NCI-H748 (cell line): Measurements from ENCODE around the gene HSBP1L1.
A peak's percentile ranks its signal among the peaks of the same experiment; 100 is the strongest.

Experiments
- DNase-seq: peaks from one replicate; lab custom pipeline; 2025; ENCODE audit not compliant: unreplicated experiment; lab: John Stamatoyannopoulos, UW

HSBP1L1 gene

DNA sequence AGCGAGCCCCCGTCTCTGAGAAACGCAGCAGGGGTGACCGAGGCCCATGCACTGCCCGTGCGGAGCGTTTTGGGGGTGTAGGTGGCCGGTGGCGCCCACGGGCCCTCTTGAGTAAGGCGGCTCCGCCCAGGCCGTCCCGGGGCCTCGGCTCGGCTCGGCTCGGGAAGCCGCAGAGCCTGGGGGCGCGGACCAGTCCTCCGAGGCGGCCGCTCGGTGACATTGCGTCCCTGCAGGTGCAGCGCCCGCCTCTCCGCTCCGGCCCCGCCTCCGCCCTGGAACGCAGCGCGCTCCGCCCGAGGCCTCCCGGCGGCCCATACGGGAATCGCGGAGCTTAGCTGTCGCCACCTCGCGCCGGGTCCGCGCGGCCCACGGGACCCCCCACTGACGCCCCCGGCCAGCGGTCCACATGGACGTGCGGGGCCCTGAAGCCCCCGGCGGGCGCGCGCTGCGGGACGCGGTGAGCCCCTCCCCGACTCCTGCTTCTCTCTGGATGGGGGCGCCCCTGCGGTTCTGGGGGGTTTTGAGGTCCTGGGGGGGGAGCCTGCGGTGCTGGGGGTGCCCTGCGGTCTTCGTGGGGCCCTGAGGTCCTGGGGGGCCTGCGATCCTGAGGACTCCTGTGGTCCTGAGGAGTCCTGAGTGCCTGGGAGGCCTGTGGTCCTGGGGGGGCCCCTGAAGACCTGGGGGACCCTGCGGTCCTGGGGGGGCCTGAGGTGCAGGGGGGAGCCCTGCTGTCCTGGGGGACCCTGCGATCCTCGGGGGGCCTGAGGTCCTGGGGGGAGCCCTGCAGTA lies at the start of gene HSBP1L1:
HSBP1L1 (plus strand) TSS at position 314 of the 789 bp plus-strand sequence; CDS start at position 407, 93 bp downstream.
- DNase-seq = peak; percentile 75

DNA sequence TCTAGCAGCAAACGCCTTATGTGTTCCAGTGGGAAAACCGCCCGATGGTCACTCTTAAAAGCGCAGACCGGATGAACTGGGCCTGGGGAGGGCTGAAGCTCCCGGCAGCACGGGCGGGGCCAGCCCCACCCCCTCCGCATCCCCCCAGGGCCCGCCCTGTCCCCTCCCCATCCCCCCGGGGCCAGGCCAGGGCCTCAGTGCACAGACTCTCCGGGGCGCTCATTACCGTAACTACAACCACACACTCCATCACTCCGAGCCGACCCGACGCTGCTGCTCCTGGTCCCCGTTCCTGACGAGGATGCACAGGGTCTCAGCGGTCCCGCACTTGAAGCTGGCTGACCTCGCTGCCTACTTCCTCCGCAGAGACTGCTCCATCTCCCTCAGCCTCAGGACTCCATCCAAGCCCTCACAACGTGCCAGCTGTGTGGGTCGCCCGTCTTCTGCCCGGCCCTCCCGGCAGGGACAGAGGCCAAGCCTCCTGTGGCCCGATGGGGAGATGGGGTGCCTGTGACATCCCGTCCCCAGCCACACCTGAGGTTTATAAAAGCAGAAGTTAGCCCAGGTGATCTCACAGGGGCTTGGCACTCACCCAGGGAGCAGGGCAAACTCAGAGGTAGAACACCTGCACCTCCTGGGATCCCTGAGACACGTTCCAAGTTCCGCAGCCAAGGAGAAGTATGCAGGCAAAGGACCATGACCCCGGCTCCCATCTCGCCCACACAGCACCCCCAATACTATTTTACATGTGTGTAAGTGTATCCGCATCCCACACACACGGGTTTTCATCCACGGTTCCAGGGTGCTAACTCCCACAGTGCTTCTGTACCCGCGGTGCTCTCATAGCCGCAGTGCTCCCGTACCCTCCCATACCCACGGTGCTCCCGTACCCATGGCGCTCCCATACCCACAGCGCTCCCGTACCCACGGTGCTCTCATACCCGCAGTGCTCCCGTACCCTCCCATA lies 49.0 kb upstream of the HSBP1L1 start:
- DNase-seq = no peak

DNA sequence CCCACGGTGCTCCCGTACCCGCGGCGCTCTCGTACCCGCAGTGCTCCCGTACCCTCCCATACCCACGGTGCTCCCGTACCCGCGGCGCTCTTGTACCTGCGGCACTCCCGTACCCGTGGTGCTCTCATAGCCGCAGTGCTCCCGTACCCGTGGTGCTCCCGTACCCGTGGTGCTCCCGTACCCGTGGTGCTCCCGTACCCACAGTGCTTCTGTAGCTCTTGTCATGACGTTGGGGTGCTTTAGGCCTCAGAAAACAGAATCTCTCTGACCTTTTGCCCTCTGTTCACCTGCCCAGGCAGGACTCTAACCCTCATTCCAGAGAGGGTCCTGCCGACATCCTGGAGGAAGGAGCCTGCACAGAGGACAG lies 48.3 kb upstream of the HSBP1L1 start:
- DNase-seq = no peak

DNA sequence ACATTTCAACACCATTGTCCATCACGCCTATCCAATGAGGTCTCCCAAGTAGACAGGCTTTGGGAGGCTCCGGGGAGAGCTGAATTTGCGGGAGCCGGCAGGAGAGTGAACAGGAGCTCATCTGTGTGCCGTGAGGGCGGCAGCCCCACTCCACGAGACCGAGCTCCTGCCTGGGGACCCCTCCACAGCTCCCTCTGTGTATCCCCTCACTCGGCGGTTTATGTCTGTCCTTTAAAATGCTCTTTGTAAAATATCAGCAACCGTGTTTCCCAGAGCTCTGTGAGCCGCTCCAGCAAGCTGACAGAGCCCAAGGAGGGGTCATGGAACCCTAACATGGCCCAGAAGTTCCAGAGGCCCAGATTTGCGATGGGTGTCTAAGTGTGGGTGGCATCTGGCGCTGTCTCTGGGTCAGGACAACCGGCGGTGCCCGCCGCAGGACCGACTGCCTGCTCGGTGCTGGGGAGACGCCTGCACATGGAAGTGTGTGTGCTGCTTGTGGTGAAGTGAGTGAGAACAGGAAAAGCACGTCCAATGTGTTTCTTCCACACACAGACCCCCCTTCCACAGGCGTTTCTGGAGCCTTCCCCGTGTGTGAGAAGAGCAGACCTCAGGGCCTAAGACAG lies 47.8 kb upstream of the HSBP1L1 start:
- DNase-seq = no peak

DNA sequence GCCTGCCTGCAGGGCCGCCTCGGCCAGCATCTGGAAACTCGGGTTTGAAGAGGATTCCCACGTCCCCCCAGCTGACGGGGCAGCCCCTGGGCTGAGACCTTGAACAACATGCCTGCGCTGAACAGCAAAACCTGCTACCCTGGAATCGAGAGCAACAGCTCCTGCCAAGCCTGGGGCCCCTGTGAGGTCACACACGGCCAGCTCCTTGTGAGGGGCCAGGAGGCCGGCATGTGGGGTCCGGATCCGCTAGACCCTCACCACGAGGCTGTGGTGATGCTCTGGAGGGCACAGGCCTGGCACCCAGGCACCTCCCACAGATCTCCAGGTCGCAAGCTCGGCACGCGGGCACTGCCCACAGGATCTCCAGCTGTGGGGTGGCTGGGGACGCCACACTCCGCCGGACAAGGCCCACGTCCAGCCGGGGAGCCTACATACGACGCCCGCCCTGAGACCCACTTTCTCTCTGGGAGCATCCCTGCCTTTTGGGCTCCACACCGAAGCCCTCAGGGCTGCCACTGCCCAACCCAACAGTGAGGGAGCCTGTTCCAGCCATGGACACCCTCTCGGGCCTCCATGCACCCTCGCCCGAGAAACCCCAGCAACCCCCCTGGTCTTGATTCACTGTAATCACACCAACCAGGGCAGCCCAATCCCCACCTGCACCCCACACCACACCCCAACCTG lies 47.1 kb upstream of the HSBP1L1 start:
- no peak for DNase-seq

DNA sequence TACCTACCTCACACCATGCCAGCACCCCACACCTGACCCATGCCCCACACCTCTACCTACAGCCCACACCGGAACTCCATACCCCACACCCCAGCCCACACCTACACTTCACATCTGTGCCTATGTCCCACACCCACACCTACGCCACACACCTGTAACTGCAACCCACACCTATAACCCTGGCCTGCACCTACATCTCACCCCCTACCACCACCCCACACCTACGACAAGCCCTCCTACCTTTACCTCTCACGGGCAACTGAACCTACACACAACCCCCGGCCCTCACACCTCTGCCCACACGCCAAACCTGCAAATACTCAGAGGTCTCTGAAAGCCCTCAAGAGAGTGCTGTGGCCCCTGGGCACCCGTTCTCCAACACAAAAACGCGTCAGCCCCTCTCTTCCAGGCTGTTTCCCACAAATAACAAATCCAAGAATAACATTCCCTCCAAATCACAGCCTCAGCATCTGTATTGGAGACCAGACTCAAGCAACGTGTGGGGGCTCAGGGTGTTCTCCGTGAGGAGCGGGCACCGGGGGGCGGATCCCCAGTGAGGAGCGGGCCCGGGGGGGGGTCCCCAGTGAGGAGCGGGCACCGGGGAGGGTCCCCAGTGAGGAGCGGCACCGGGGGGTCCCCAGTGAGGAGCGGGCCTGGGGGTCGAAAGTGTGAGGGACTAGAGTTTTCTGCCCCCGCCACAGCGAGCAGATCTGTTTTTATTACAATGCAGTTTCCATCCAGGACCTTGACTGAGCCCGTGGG lies 46.4 kb upstream of the HSBP1L1 start:
- DNase-seq = no peak

DNA sequence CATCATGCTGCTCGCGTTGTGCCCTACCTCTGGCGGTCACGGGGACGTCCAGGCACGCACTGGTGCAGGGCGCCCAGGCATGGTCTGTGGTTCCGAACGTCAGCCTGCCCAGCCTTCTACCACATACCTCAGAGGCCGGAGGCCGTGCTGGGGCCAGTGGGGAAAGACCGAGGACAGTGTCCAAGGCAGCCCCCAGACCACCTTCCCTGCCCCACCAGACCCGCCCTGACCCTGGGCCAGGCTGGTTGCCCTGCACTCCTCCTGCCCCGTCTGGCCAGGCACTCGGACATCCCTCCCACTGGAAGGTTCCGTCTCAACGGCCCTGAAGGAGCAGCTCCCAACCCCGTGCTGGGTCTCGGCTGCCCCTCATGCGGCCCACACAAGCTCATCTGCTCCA lies 45.8 kb upstream of the HSBP1L1 start:
- DNase-seq = no peak

DNA sequence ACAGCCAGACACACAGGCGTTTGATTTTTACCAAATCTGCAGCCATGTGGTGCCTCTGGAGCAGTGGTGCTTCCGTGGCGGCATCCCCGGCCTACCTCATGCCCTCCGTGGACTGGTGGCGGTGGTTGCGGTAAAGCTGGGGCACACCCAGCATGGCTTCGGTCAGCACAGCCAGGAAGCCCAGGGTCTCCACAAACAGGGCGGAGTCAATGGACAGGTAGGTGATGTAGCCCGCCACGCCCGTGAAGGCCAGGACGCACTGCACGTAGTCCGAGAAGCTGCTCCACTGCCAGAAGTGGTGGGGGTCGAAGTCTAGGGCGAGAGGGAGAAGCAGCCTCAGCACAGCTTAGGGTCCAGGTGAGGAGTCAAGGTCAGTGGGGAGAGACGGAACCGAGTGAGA lies 45.4 kb upstream of the HSBP1L1 start:
- no peak for DNase-seq

DNA sequence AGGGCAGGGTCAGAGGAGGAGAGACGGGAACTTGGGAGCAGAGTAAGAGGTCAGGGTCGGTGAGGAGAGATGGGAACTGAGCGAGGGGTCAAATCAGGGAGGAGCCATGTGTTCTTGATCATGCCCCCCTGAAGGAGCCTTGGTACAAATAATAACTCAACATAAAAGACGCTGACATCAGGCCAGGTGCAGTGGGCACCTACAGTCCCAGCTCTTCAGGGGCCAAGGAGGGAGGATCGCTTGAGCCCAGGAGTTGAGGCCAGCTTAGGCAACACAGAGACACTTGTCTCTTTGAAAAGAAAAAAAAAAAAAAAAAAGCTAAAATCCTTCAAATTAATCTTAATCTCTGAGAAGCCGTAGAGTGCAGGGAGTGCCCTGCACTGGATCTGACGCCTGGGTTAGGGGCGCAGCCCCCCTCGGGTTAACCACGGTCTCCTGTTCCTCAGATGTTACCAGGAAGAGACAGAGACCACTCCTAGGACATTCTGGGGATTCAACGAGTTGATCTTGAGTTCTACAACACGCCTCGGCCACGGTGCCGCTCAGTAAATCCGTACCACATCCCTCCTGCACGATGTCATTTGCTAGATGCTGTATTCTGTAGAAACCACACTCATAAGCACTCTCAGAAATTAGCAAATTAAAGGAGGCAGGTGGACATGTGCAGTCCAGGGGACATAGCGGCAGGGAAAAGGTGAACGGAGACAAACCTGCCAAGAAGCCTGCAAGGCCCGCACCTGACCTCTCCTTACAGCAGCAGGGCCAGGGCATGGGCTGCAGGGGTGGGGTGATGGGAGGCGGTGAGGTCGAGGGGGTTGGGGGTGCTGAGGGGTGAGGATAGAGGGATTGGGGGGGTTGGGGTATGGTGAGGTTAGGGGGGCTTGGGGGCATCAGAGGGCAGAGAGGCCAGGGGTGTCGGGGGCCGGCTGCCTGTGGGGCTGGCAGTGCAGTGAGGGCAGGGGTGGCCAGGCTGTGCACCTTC lies 42.2 kb upstream of the HSBP1L1 start:
- no peak for DNase-seq

DNA sequence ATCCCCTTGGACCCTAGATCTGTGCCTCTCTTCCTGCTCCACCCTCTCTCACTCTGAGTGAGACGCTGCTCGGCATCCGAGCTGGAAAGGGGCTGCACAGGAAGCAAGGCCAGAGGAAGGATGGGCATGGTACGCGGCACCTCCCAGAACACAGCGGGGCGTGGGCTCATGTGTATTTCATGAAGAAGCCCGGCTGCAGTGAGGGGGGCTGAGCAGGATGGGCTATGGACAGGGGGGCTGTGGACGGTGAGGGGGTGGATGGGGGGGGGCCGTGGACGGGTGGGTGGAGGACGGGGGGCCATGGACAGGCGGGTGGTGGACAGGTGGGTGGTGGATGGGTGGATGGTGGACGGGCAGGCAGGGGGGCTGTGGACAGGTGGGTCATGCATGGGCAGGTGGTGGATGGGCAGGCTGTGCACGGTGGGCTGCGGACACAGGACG lies 41.5 kb upstream of the HSBP1L1 start:
- no peak for DNase-seq

DNA sequence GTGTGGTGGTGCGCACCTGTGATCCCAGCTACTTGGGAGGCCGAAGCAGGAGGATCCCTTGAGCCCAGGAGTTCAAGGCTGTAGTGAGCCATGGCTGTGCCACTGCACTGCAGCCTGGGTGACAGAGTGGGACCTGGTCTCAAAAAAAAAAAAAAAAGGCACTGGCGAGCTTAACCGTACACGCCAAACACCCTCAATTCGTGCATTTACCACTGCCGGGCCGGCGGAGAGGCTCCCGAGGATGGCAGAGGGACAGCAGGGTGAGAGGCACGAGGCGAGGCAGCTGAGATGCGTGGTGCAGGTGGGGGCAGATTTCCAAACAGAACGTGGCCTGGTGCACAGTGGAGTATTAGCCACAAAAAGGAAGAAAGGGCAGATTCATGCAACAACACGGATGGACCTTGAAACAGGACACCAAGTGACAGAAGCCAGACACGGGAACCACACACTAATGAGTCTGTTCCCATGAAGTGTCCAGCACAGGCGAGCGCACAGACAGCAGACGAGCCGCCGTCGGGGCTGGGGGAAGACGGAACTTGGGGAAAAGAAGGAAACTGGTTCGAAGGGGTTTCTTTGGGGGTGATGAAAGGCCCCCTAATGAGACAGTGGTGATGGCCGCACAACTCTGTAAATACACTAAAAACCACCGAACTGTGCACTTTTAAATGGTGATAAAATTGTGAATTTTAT lies 40.4 kb upstream of the HSBP1L1 start:
- DNase-seq = no peak

DNA sequence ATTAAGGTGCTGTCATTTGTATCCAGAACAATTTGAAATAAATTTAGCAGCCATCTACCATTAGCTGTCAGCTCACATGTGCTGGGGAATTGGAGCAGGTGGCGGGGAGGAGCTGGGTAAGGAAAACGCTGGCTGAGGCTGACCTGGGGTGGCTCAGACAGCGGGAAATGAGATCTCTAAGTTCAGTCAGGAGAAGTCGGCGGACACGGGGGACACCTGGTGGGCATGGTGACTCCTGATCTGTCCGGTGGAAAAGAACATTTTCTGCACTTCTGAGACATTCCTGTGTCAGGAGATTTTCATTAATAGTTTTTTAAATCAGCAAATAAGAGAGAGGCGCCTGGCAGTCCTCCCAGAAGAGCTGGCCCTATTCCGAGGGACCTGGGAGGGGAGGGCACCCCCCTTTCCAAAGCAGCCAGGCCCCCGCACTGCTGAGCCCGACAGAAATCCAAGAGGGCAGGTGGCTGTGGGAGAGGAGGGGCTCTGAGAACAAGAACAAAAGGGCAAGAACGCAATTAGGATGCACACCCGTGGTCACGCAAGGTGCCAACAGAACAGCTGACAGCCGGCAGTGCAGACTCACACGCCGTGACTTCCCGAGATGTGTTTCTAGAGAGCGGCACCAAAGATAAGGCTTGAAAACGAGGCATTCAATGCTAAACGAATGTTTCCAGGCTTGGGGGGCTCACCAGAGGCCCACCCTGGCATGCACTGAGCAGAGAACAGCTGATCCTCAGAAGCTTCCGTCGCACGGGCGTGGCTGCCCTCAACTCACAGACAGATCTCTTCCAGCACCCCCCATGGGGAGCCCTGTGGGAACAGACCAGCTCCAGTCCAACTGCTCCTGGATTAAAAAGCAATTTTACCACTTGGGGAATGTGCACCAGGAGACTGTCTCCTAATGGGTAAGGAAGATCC lies 39.4 kb upstream of the HSBP1L1 start:
- DNase-seq = no peak

DNA sequence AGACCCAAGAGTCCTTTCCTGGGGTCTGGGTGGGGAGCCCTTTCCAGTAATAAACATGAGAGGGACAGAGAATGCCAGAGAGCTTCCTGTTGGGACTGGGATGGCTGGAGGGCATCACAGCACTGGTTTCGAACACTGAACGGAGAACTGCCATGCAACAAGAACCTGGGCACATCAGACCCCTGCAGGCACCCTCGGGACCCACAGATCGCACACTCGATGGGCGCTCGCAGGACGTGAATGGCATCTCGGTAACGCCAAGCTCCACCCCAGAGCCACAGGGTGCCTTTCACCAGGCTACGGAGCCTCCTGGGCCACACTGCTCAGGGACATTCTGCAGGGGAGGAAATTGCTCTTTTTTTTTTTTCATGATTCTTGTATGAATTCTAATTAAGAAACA lies 38.1 kb upstream of the HSBP1L1 start:
- no peak for DNase-seq

DNA sequence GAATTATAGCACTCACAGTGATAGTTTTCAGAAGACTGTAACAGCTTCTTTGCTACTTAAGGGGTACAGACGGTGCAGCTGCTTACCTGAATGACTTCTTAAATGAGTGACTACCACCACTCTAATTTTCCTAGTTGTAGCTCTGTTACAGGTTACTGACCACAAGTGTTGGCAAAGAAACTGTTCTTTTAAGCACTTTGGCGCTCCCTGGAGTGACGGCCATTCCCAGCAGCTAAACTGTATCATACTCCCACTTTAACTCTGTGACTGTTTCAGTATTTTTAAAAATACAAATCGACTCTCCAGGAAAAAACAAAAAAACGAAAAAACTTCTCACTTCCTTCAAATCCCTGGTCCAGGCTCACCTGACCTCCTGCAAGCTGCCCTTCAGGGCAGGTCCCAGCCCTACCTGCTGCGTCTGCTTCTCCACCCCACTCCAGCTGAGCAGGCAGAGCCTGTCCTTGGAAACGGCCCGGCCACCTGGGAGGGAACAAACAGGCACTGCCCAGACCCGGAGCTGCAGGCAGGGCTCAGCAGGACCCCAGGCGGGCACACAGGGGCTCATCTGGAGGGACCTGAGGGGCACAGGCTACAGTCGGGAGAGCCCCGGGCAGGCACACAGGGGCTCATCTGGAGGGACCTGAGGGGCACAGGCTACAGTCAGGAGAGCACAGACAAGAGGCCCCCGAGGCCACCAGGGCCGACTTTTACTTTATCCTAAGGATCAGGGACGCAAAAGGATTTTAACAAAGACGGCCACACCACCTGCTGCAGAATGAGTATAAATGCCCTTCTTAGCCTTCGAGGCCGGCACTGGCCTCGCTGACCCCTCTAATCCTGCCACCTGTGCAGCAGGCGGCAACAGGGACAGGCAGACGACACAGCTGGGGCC lies 37.5 kb upstream of the HSBP1L1 start:
- no peak for DNase-seq

DNA sequence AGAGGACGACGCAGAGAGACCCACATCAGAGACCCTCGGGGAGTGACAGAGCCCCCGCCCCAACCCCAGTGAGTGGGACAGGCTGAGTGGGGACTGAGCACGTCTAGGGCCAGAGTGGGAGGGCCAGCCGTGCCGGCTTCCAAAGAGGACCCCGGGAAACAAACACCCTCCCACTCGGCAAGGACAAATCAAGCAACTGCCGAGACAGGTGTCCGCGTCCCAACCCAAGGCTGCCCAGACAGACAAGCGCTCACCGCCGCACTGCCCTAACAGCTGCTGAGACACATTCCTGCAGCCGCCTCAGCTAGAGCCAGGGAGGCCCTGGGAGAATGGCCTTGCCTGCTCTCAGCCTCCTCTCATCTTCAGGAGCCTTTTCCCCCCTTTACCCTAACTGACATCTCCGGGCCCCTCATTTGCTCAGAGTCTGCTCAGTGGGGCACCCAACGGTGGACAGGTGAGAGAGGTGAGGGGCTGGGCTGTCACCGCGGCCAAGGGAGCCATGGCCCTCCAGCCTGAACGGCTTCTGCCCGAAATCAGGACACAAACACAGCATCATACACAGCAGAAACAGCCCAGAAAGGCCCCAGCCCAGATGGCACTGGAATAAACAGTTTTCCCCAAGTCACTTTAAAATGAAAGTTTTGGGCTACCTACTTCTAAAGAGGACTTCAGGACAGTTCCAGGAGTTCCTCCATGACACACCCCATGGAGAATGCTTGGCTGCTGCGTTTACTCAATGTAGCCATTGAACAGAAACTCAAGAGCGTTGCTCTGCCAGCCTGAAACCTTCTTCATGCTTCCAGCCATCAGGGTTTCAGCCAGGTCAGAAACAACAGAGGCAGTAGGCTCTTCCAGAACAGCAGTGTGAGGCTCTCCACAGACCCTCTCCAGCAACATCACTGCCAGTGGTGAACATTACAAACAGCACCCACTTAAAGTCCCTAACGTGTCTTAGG lies 36.6 kb upstream of the HSBP1L1 start:
- DNase-seq = no peak
